ENCODE data around the gene MYO9B. TPM values are rescaled to one million over a fixed set of nuclear protein-coding genes. Genes with fewer than 3 reads are reported as not detected.

The MYO9B gene
- total and polyA plus RNA-seq, 2 of the 13 experiments (the other 11 are each of a cell fraction or from before 2014, with no cell fraction given), result 18.0 to 18.3 TPM

DNA sequence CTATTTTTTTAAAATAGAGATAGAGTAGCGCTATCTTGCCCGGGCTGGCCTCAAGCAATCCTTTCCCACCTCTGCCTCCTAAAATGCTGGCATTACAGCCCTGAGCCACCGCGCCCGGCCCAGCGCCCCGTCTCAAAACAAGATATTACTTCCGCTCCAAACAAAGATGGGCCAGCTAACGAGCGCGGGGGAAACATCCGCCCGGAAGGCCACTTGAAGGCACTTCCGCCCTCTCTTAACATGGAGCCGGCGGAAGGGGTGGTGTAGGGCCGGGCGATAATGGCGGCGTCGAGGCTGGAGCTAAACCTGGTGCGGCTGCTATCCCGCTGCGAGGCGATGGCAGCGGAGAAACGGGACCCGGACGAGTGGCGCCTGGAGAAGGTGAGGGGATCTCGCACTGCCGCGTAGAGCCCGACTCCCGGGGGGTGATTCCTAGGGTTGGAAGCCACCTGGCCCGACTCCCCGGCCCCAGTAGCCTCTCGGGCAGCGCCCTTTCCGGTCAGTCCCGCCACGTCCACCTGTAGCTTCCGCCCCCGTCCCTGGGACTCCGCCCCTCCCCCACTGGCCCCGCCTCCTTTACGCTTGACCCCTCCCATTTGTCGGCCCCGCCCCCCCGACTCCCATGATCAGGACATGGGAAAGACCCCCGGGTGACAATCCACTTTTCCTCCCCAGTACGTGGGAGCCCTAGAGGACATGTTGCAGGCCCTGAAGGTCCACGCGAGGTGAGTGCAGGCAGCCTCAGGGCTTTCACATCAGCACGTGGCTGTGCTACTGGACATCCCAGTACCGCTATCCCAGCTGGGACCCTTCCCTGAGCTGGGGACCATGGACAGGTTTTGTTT, 139.8 kb downstream of the MYO9B start, which contains the start of gene USE1 (continued):
- TF ChIP-seq, protein P1, sequence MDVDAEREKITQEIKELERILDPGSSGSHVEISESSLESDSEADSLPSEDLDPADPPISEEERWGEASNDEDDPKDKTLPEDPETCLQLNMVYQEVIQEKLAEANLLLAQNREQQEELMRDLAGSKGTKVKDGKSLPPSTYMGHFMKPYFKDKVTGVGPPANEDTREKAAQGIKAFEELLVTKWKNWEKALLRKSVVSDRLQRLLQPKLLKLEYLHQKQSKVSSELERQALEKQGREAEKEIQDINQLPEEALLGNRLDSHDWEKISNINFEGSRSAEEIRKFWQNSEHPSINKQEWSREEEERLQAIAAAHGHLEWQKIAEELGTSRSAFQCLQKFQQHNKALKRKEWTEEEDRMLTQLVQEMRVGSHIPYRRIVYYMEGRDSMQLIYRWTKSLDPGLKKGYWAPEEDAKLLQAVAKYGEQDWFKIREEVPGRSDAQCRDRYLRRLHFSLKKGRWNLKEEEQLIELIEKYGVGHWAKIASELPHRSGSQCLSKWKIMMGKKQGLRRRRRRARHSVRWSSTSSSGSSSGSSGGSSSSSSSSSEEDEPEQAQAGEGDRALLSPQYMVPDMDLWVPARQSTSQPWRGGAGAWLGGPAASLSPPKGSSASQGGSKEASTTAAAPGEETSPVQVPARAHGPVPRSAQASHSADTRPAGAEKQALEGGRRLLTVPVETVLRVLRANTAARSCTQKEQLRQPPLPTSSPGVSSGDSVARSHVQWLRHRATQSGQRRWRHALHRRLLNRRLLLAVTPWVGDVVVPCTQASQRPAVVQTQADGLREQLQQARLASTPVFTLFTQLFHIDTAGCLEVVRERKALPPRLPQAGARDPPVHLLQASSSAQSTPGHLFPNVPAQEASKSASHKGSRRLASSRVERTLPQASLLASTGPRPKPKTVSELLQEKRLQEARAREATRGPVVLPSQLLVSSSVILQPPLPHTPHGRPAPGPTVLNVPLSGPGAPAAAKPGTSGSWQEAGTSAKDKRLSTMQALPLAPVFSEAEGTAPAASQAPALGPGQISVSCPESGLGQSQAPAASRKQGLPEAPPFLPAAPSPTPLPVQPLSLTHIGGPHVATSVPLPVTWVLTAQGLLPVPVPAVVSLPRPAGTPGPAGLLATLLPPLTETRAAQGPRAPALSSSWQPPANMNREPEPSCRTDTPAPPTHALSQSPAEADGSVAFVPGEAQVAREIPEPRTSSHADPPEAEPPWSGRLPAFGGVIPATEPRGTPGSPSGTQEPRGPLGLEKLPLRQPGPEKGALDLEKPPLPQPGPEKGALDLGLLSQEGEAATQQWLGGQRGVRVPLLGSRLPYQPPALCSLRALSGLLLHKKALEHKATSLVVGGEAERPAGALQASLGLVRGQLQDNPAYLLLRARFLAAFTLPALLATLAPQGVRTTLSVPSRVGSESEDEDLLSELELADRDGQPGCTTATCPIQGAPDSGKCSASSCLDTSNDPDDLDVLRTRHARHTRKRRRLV (CRISPR knock-in tag; IDR thresholded peaks at IDR 0.05), result peak; percentile 85
- no peak for TF ChIP-seq ZFP41 (CRISPR knock-in tag; IDR thresholded peaks at IDR 0.05; ENCODE audit: borderline replicate concordance)
- no peak for TF ChIP-seq ZNF431 (CRISPR knock-in tag; IDR thresholded peaks at IDR 0.05; ENCODE audit: borderline replicate concordance, low read depth)
- TF ChIP-seq ZNF329 (CRISPR knock-in tag; IDR thresholded peaks at IDR 0.05; ENCODE audit: low read depth), result 0 out of 2 replicates have a peak, but pooled peaks have one; percentile 35
- TF ChIP-seq, protein P2, sequence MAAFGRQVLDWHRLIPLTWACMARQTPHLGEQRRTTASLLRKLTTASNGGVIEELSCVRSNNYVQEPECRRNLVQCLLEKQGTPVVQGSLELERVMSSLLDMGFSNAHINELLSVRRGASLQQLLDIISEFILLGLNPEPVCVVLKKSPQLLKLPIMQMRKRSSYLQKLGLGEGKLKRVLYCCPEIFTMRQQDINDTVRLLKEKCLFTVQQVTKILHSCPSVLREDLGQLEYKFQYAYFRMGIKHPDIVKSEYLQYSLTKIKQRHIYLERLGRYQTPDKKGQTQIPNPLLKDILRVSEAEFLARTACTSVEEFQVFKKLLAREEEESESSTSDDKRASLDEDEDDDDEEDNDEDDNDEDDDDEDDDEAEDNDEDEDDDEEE (CRISPR knock-in tag; IDR thresholded peaks at IDR 0.05), result no peak; the same call in 1 of the 2 replicates
- TF ChIP-seq THAP9 (CRISPR knock-in tag; IDR thresholded peaks at IDR 0.05; ENCODE audit: borderline replicate concordance), result peak; percentile 97
- TF ChIP-seq HNRNPH1 (optimal IDR thresholded peaks at IDR 0.05; ENCODE audit: low read depth, low read length), result no peak
- TF ChIP-seq ZFP82 (CRISPR knock-in tag; IDR thresholded peaks at IDR 0.05; ENCODE audit: borderline replicate concordance), result peak; percentile 88
- TF ChIP-seq SALL2 (CRISPR knock-in tag; IDR thresholded peaks at IDR 0.05), result peak; percentile 31; the same call in 1 of the 2 replicates
- no peak for TF ChIP-seq ZNF878 (CRISPR knock-in tag; IDR thresholded peaks at IDR 0.05)
- peak; percentile 88 for TF ChIP-seq CREM (IDR thresholded peaks at IDR 0.05)
- no peak for TF ChIP-seq CREM (CRISPR knock-in tag; IDR thresholded peaks at IDR 0.05)
- no peak for TF ChIP-seq HES4 (CRISPR knock-in tag; IDR thresholded peaks at IDR 0.05; ENCODE audit: borderline replicate concordance)
- peak; percentile 82 for TF ChIP-seq HNF1B (CRISPR knock-in tag; IDR thresholded peaks at IDR 0.05)
- peak; percentile 66; the same call in 1 of the 2 replicates for TF ChIP-seq CCDC6 (CRISPR knock-in tag; IDR thresholded peaks at IDR 0.05)
- TF ChIP-seq, protein P3, sequence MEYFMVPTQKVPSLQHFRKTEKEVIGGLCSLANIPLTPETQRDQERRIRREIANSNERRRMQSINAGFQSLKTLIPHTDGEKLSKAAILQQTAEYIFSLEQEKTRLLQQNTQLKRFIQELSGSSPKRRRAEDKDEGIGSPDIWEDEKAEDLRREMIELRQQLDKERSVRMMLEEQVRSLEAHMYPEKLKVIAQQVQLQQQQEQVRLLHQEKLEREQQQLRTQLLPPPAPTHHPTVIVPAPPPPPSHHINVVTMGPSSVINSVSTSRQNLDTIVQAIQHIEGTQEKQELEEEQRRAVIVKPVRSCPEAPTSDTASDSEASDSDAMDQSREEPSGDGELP (IDR thresholded peaks at IDR 0.05; ENCODE audit: borderline replicate concordance, low read depth), result 0 out of 2 replicates have a peak, but pooled peaks have one; percentile 14
